ENCODE data around the gene MTERF4. TPM values are rescaled to one million over a fixed set of nuclear protein-coding genes. Genes with fewer than 3 reads are reported as not detected.

MTERF4 gene
- total RNA-seq, 6 donors from 2014 or later = 22.3 to 54.4 (median 25.4) TPM

DNA sequence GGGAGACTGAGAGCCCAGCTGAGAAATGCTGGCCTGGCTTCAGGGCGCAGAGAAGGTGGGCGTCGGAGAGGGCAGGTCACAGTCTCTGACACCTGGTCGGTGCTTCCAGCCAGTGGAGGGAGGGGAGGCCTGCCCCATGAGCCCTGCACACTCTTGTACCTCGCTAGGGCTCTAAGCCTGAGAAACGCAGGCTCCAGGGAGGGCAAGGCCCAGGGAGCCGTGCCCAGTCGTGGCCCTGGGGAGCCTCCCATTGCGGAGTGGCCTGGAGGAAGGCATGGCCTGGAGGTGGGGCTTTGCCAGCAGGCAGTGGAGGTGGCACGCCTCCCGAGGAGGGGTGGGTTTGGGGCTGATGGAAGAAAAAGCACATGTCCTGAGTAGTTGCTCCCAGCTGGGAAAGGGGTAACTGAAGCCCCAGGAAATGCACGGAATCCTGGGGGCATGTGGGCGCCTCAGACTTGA is 39.0 kb downstream of the MTERF4 start:
- peak; percentile 23 to 39 for ATAC-seq (ENCODE audit: low FRiP score in 2 of 2)
- Histone ChIP-seq H3K36me3 (peaks cover 0 to 23% (median 11%) of the 10 kb centered on the region in 4 donors), H3K4me3 (peak overlapping the region in 3 of 4 donors; percentile 29 to 43 (median 40)), H3K27ac (no peak overlapping the region), H3K9me3 (no peaks in the 10 kb centered on the region), H3K4me1 (peaks cover 0 to 28% (median 7%) of the 10 kb centered on the region in 4 donors), H3K27me3 (no peaks in the 10 kb centered on the region)
- WGBS, 2 donors = 61 to 74% methylated on average over 4 to 12 of the region's 13 CpGs
- TF ChIP-seq EP300 (IDR thresholded peaks at IDR 0.05) (no peak), POLR2AphosphoS5 (IDR thresholded peaks at IDR 0.05) (no peak), POLR2A (IDR thresholded peaks at IDR 0.05) (no peak)
- TF ChIP-seq, protein P1, sequence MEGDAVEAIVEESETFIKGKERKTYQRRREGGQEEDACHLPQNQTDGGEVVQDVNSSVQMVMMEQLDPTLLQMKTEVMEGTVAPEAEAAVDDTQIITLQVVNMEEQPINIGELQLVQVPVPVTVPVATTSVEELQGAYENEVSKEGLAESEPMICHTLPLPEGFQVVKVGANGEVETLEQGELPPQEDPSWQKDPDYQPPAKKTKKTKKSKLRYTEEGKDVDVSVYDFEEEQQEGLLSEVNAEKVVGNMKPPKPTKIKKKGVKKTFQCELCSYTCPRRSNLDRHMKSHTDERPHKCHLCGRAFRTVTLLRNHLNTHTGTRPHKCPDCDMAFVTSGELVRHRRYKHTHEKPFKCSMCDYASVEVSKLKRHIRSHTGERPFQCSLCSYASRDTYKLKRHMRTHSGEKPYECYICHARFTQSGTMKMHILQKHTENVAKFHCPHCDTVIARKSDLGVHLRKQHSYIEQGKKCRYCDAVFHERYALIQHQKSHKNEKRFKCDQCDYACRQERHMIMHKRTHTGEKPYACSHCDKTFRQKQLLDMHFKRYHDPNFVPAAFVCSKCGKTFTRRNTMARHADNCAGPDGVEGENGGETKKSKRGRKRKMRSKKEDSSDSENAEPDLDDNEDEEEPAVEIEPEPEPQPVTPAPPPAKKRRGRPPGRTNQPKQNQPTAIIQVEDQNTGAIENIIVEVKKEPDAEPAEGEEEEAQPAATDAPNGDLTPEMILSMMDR (IDR thresholded peaks at IDR 0.05) = no peak
- DNase-seq = peak; percentile 20 to 84

DNA sequence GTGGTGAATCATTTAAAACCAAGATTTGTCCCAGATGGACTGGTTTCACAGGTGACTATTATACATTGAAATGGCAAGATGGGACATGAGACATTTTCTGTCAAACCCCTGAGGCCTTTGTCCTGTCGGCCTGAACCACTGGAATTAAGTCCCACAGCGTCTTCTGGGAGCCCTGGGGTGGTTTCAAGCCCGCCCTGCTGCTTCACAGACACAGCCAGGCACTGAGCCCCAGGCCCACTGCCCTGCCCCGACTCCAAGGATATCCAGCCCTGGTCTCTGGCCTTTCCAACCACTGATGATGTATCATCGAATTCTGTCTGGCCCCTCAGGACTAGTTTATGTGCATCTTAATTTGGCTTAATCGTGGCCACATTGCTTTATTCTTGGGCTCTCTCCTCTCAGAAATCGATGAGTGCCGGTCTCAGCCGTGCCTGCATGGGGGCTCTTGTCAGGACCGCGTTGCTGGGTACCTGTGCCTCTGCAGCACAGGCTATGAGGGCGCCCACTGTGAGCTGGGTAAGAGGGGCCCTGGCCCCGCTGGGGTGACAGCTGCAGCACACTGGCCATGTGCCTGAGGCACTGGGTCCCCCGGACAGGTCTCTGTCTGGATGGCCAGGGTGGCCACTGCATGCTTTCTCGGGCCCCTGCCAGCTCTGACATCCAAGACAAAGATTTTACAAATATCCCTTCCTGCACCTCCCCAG is 39.5 kb downstream of the MTERF4 start:
- no peaks in the 10 kb centered on the region for H3K27me3 ChIP-seq
- DNase-seq = peak; percentile 21 to 45
- TF ChIP-seq POLR2A (IDR thresholded peaks at IDR 0.05) = no peak
- TF ChIP-seq POLR2AphosphoS5 (IDR thresholded peaks at IDR 0.05) = no peak
- TF ChIP-seq, protein P1 (IDR thresholded peaks at IDR 0.05) = no peak

DNA sequence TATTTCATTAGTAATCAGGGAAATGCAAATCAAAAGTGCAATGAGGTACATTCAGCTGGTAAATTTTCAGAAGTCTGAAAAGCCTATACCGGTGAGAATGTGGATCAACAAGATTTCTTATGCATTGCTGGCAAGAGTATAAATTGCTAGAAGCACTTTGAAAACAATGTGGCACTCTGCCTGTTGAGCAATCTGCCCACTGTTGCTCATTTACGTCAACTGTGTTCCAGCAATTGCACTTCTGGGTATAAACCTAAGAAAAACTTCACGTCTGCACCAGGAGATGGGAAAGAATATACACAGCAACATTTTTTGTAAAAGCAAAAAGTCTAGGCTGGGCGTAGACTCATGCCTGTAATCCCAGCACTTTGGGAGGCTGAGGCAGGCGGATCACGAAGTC is 40.8 kb downstream of the MTERF4 start:
- H3K9me3 ChIP-seq = no peaks in the 10 kb centered on the region
- DNase-seq (peak in 1 of 2 donors; percentile 68), ATAC-seq (ENCODE audit: low FRiP score in 2 of 2) (peak in 1 of 2 donors; percentile 12)
- 62 to 70% methylated on average over 6 of the region's 6 CpGs for WGBS, 2 donors
- peak in 1 of 4 donors; percentile 62 for TF ChIP-seq EP300 (IDR thresholded peaks at IDR 0.05)
- TF ChIP-seq, protein P1 (IDR thresholded peaks at IDR 0.05) = no peak
- TF ChIP-seq POLR2A (IDR thresholded peaks at IDR 0.05) = no peak
- peak; percentile 25 to 61 for TF ChIP-seq POLR2AphosphoS5 (IDR thresholded peaks at IDR 0.05)
- H3K36me3 ChIP-seq = peaks cover 0 to 8% (median 4%) of the 10 kb centered on the region in 4 donors
- peak overlapping the region in 2 of 4 donors; percentile 27 to 40 for H3K27ac ChIP-seq
- no peaks in the 10 kb centered on the region for H3K27me3 ChIP-seq
- H3K4me1 ChIP-seq = peaks cover 0 to 28% (median 7%) of the 10 kb centered on the region in 4 donors
- H3K4me3 ChIP-seq = no peak overlapping the region

More for the DNA sequence above, 39.5 kb downstream of the MTERF4 start:
- Histone ChIP-seq H3K27ac (no peak overlapping the region), H3K4me3 (no peak overlapping the region), H3K36me3 (peaks cover 0 to 18% (median 8%) of the 10 kb centered on the region in 4 donors), H3K4me1 (peaks cover 0 to 28% (median 7%) of the 10 kb centered on the region in 4 donors), H3K9me3 (no peaks in the 10 kb centered on the region)
- WGBS, 2 donors = 83 to 87% methylated on average over 11 to 14 of the region's 15 CpGs
- ATAC-seq (ENCODE audit: low FRiP score in 2 of 2) = no peak

DNA sequence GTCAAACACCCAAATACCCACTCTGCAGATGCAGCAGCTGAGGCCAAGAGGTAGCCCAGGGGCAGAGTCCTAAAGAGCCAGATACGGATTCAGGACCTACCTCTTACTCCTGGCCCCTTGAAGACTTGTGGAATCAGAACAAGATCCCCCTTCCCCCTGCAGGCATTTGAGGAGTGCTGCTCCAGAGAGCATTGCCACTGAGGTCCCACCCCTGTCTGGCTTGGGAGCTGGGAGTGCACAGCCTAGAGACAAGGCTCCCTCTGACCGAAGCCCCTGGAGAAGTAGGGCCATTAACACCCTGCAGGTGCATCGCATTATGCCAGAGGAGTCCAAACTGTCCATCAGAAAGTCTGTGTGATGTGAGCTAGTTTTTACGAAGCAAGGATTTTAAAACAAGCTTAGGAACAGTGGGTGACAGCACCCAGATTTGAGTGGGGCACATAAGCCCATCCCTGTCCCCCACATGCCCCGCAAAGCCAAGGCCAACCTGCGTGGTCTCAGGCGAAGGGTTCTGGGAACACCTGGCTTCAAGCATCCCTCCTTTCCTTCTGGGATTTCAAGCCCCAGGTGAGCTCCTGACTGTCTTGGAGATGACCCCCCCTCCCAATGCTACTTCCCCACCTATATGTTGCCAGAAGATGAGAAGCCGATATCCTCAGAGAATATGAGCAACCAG is 48.4 kb downstream of the MTERF4 start:
- H3K36me3 ChIP-seq = peaks cover 0 to 48% (median 31%) of the 10 kb centered on the region in 4 donors
- H3K9me3 ChIP-seq = no peaks in the 10 kb centered on the region
- no peaks in the 10 kb centered on the region for H3K27me3 ChIP-seq
- H3K4me3 ChIP-seq = no peak overlapping the region
- 96 to 99% methylated on average over 7 to 8 of the region's 8 CpGs for WGBS, 2 donors
- TF ChIP-seq, protein P1 (IDR thresholded peaks at IDR 0.05) = no peak
- no peak for TF ChIP-seq POLR2A (IDR thresholded peaks at IDR 0.05)
- no peak for TF ChIP-seq EP300 (IDR thresholded peaks at IDR 0.05)
- no peak for TF ChIP-seq POLR2AphosphoS5 (IDR thresholded peaks at IDR 0.05)
- H3K27ac ChIP-seq = no peak overlapping the region
- H3K4me1 ChIP-seq = no peaks in the 10 kb centered on the region
- no peak for DNase-seq
- ATAC-seq (ENCODE audit: low FRiP score in 2 of 2) = no peak
